Lung (tissue), 12 donors: ENCODE data around the gene ZNF276. TPM values are rescaled to one million over a fixed set of nuclear protein-coding genes. Genes with fewer than 3 reads are reported as not detected.
A peak's percentile ranks its signal among the peaks of the same experiment; 100 is the strongest.

ENCODE experiments used
- ATAC-seq: fragments of 200-7000 bp; cut with Tn5 transposase; one replicate; pipeline ENCODE4 v1.9.1; 2020; ENCODE audit warnings: moderate number of reproducible peaks; ENCODE audit not compliant: insufficient read depth, low FRiP score
- DNase-seq, 3 donors: peaks; one replicate each; pipeline ENCODE4 v3.0.0-alpha.2; 2013 to 2017
- H3K27ac ChIP-seq, 2 donors: one replicate each; pipeline ENCODE4 v1.5.1; 2013; ENCODE audit warnings: mild to moderate bottlenecking in 2 of 2, moderate library complexity in 2 of 2, control low read depth in 1 of 2, inconsistent platforms in 1 of 2, low read depth in 1 of 2, low read length in 1 of 2
- H3K27me3 ChIP-seq, 3 donors: one replicate each; pipeline ENCODE4 v1.5.1; 2013; ENCODE audit warnings: low read length in 2 of 3; ENCODE audit not compliant: control insufficient read depth in 3 of 3, insufficient read depth in 3 of 3
- H3K36me3 ChIP-seq, 4 donors: one replicate each; pipeline ENCODE4 v1.5.1; 2013; ENCODE audit warnings: low read length in 4 of 4, mild to moderate bottlenecking in 1 of 4, moderate library complexity in 1 of 4; ENCODE audit not compliant: control insufficient read depth in 4 of 4, insufficient read depth in 4 of 4
- H3K4me1 ChIP-seq, 5 donors: one replicate each; pipeline ENCODE4 v1.5.1; 2013; ENCODE audit warnings: low read length in 5 of 5, mild to moderate bottlenecking in 2 of 5, moderate library complexity in 1 of 5; ENCODE audit not compliant: control insufficient read depth in 5 of 5, insufficient read depth in 5 of 5
- H3K4me3 ChIP-seq: one replicate; pipeline ENCODE4 v1.5.1; 2013; ENCODE audit warnings: mild to moderate bottlenecking, control low read depth, moderate library complexity
- H3K9ac ChIP-seq, 2 donors: one replicate each; pipeline ENCODE4 v1.5.1; 2013; ENCODE audit warnings: low read length in 2 of 2, control low read depth in 1 of 2; ENCODE audit not compliant: insufficient read depth in 1 of 2
- H3K9me3 ChIP-seq, 4 donors: one replicate each; pipeline ENCODE4 v1.5.1; 2013; ENCODE audit warnings: low read length in 3 of 4, mild to moderate bottlenecking in 1 of 4, moderate library complexity in 1 of 4; ENCODE audit not compliant: control insufficient read depth in 4 of 4, insufficient read depth in 3 of 4
- CTCF ChIP-seq: IDR thresholded peaks from 2 replicates; pipeline ENCODE4 v1.5.1; 2012; ENCODE audit warnings: mild to moderate bottlenecking; ENCODE audit errors: control extremely low read depth, extremely low read depth
- WGBS, 2 donors: extraction: QIAGEN DNeasy Blood & Tissue Kit; methylation state at CpG; one replicate each; pipeline ENCODE4 v1.1.7; 2013; 5-methylcytosine and 5-hydroxymethylcytosine counted together
- polyA plus RNA-seq, 2 donors: library from polyadenylated mRNA; stranded (reverse); fragments of 200-250 nt; gene quantifications; one replicate each; pipeline ENCODE4 v1.2.1, GENCODE V29; 2013
- total RNA-seq, 2 donors: library from RNA; depleted of rRNA in 1 of 2; stranded (reverse); fragments of >200 nt in 1 of 2; gene quantifications; one replicate each; pipeline ENCODE4 v1.2.1, GENCODE V29; 2014 to 2021
- donor health status: control.
- donor health status: control.
- donor health status: Bipolar disorder and iron deficiency.
- donor health status: healthy.
- donor health status: DM: yes; HTN: yes; CAD: no.

ZNF276 gene
- total and polyA plus RNA-seq, 4 donors, result 21.8 to 34.9 (median 25.0) TPM

GRCh38 chr16:89739383-89739782 is 18.0 kb downstream of the ZNF276 start:
- Histone ChIP-seq H3K4me3 (no peak overlapping the region), H3K36me3 (peaks cover 23 to 58% (median 29%) of the 10 kb centered on the region in 4 donors), H3K9ac (no peak overlapping the region), H3K9me3 (no peaks in the 10 kb centered on the region), H3K27me3 (no peaks in the 10 kb centered on the region), H3K27ac (no peak overlapping the region), H3K4me1 (no peaks in the 10 kb centered on the region)
- TF ChIP-seq CTCF, result no peak
- DNase-seq, result no peak
- WGBS, 2 donors, result 89 to 95% methylated on average over 9 of the region's 9 CpGs
- no peak for ATAC-seq

- TF ChIP-seq CTCF, result no peak
- Histone ChIP-seq H3K27me3 (no peaks in the 10 kb centered on the region), H3K9ac (no peak overlapping the region), H3K4me3 (no peak overlapping the region), H3K4me1 (no peaks in the 10 kb centered on the region), H3K9me3 (no peaks in the 10 kb centered on the region), H3K36me3 (peaks cover 21 to 45% (median 28%) of the 10 kb centered on the region in 4 donors), H3K27ac (no peak overlapping the region)
- WGBS, 2 donors, result 88 to 92% methylated on average over 11 of the region's 11 CpGs
- DNase-seq (no peak), ATAC-seq (no peak)
These were observed 20.1 kb downstream of the ZNF276 start for GRCh38 chr16:89741342-89742014.

- DNase-seq (no peak), ATAC-seq (no peak)
- Histone ChIP-seq H3K9me3 (no peaks in the 10 kb centered on the region), H3K27me3 (no peaks in the 10 kb centered on the region), H3K27ac (peak overlapping the region in 1 of 2 donors; percentile 9), H3K9ac (no peak overlapping the region), H3K4me1 (no peaks in the 10 kb centered on the region), H3K4me3 (no peak overlapping the region), H3K36me3 (peaks cover 12 to 34% (median 26%) of the 10 kb centered on the region in 4 donors)
- no peak for TF ChIP-seq CTCF
- 87 to 88% methylated on average over 4 of the region's 4 CpGs for WGBS, 2 donors
These were observed 21.6 kb downstream of the ZNF276 start for GRCh38 chr16:89742948-89743347.

GRCh38 chr16:89744813-89745212 is 23.5 kb downstream of the ZNF276 start:
- Histone ChIP-seq H3K27me3 (no peaks in the 10 kb centered on the region), H3K36me3 (peaks cover 1 to 26% (median 20%) of the 10 kb centered on the region in 4 donors), H3K4me3 (no peak overlapping the region), H3K9ac (no peak overlapping the region), H3K9me3 (no peaks in the 10 kb centered on the region), H3K4me1 (peaks cover 0 to 2% (median 0%) of the 10 kb centered on the region in 5 donors), H3K27ac (no peak overlapping the region)
- WGBS, 2 donors, result 95 to 97% methylated on average over 16 of the region's 16 CpGs
- ATAC-seq (no peak), DNase-seq (no peak)
- TF ChIP-seq CTCF, result no peak
